WERI-Rb-1 (cell line): ENCODE measurements around the gene PTRH2.
"Not testable (repeated sequence)": the region's sequence is repeated elsewhere in the genome, so short reads cannot be mapped to it uniquely, and the experiment has no call there.

Experiments
- DNase-seq: peaks from one replicate; pipeline ENCODE4 v3.0.0-alpha.2; 2020
- H3K27ac ChIP-seq: fragments of 250-450 bp; sonication (Bioruptor Pico); 2 replicates; pipeline ENCODE4 v1.5.1; 2020; ENCODE audit warnings: mild to moderate bottlenecking, moderate library complexity
- H3K27me3 ChIP-seq: fragments of 250-450 bp; sonication (Bioruptor Pico); 2 replicates; pipeline ENCODE4 v1.5.1; 2021; ENCODE audit warnings: mild to moderate bottlenecking, low read depth, moderate library complexity; ENCODE audit not compliant: insufficient read depth, severe bottlenecking
- H3K36me3 ChIP-seq: fragments of 250-450 bp; sonication (Bioruptor Pico); 2 replicates; pipeline ENCODE4 v1.5.1; 2020; ENCODE audit warnings: mild to moderate bottlenecking, moderate library complexity
- H3K4me3 ChIP-seq: 2 replicates; pipeline ENCODE4 v1.5.1; 2011; ENCODE audit warnings: low read depth, mild to moderate bottlenecking, control low read depth, low read length
- H3K9me3 ChIP-seq: fragments of 250-450 bp; sonication (Bioruptor Pico); 2 replicates; pipeline ENCODE4 v1.5.1; 2021; ENCODE audit warnings: mild to moderate bottlenecking, moderate library complexity; ENCODE audit not compliant: severe bottlenecking
- TF ChIP-seq, protein P1 (sequence below): IDR thresholded peaks from 2 replicates; pipeline ENCODE4 v1.5.1; 2011; ENCODE audit warnings: low read depth, mild to moderate bottlenecking, control low read depth, inconsistent platforms, low read length

Gene PTRH2

DNA sequence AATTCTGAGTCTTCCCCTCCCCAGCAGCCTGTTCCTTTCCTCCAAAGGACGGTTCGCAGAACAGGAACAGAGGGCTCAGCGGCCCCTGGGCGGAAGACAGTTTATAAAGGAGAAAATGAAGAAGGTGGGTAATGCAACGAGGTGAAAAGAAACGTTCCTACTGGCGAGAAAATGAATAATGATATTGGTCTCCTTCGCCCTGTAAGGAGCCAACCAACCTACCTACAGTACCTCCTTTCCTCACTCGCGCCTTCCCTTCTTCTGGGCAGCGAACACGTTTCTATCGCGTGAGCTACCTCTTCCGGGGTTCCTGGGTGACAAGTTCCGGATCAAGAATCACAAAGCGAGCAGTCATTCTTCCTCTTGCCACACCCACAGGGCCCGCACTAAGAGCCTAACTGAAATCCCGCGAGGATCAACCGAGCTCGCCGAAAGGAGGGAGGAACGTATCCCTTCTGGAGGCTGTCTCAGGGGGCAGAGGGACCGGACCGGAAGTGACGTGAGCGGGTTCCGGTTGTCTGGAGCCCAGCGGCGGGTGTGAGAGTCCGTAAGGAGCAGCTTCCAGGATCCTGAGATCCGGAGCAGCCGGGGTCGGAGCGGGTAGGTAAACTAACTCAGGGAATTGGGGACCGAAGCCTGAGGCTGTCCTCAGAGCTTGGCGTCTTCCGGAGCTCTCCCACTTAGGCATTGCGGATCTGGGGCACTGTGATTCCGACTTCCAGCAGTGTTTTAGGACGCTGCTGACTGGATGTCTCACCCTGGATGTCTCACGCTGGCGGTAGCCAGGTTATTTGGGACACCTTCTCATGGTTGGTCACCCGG is at the start of gene PTRH2, which contains the start of gene VMP1:
TSS of gene PTRH2 (minus strand) at position 282 of the 822 bp plus-strand sequence. CDS start 9,452 bp downstream, outside the sequence.
TSS of gene VMP1 (plus strand) at position 506 of the 822 bp plus-strand sequence. CDS start 23,793 bp downstream, outside the sequence.
- TF ChIP-seq, protein P1, sequence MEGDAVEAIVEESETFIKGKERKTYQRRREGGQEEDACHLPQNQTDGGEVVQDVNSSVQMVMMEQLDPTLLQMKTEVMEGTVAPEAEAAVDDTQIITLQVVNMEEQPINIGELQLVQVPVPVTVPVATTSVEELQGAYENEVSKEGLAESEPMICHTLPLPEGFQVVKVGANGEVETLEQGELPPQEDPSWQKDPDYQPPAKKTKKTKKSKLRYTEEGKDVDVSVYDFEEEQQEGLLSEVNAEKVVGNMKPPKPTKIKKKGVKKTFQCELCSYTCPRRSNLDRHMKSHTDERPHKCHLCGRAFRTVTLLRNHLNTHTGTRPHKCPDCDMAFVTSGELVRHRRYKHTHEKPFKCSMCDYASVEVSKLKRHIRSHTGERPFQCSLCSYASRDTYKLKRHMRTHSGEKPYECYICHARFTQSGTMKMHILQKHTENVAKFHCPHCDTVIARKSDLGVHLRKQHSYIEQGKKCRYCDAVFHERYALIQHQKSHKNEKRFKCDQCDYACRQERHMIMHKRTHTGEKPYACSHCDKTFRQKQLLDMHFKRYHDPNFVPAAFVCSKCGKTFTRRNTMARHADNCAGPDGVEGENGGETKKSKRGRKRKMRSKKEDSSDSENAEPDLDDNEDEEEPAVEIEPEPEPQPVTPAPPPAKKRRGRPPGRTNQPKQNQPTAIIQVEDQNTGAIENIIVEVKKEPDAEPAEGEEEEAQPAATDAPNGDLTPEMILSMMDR, result no peak
- peak; percentile 100 for DNase-seq
- no peaks in the 10 kb centered on the region for H3K9me3 ChIP-seq
- H3K36me3 ChIP-seq, result peaks cover 28% of the 10 kb centered on the region
- H3K4me3 ChIP-seq, result peak within 1 kb of the TSS; percentile 85
- peak within 1 kb of the TSS; percentile 86 for H3K27ac ChIP-seq
- H3K27me3 ChIP-seq, result no peaks in the 10 kb centered on the region

DNA sequence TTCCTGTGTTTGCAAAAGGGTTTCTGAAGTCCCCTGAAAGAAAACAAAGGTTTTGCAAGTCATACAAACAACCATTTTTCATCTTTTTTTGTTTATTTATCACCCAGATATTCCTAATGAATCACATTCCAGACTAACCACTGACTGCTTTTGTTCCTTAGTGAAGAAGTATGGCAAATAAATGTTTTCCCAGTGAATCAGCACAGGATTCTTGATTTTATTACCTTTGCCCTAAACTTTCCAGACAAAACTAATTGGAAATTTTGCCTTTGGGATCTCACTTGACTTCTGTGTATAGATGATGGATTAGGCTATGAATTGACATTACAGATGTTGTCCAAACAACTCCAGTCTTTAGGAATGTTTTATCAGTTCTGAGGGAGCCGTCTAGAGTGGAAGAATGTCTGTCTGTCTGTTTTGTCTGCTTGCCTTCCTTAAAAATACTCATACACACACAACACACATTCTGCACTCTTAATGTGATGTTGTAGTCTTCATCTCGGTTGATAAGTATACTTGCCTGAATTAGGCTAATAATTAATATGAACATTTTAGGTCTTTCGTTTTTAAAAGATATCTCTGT is 49.1 kb upstream of the PTRH2 start:
- H3K27me3 ChIP-seq, result no peaks in the 10 kb centered on the region
- no peak for DNase-seq
- H3K9me3 ChIP-seq, result no peaks in the 10 kb centered on the region
- TF ChIP-seq, protein P1, result no peak
- peaks cover 9% of the 10 kb centered on the region for H3K36me3 ChIP-seq
- no peak overlapping the region for H3K27ac ChIP-seq
- H3K4me3 ChIP-seq, result no peak overlapping the region

DNA sequence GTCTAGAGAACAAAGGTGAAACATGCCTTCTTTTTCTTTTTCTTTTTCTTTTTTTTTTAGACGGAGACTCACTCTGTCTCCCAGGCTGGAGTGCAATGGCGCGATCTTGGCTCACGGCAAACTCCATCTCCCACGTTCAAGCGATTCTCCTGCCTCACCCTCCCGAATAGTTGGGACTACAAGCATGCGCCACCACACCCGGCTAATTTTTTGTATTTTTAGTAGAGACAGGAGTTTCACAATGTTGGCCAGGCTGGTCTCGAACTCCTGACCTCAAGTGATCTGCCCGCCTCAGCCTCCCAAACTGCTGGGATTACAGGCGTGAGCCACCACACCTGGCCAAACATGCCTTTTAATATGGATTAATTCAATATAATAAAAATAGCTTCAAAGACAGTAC is 47.8 kb upstream of the PTRH2 start:
- H3K27me3 ChIP-seq, DNase-seq, H3K36me3 ChIP-seq, H3K4me3 ChIP-seq, H3K9me3 ChIP-seq, H3K27ac ChIP-seq: not testable (repeated sequence)

DNA sequence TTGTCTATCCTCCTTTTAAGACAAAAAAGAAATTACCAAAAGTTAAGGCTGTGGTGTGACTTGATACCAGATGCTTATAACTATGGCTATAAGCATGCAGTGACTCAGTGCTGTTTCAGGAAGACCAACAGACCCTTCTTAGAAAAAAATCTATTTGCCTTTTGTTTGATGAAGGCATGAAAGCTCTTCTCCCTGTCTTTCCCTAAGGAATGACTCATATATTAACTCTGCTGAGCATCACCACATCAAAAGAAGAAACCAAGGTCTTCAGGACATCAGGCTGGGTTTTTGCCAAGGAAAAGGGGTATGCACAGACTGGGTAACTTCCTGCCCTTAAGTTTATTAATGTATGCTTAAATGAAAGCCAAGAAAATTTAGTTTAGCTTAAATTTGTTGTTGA is 47.3 kb upstream of the PTRH2 start:
- no peaks in the 10 kb centered on the region for H3K9me3 ChIP-seq
- H3K36me3 ChIP-seq, result peaks cover 7% of the 10 kb centered on the region
- TF ChIP-seq, protein P1, result no peak
- DNase-seq, result no peak
- H3K27me3 ChIP-seq, result no peaks in the 10 kb centered on the region
- H3K27ac ChIP-seq, result no peak overlapping the region
- H3K4me3 ChIP-seq, result no peak overlapping the region

DNA sequence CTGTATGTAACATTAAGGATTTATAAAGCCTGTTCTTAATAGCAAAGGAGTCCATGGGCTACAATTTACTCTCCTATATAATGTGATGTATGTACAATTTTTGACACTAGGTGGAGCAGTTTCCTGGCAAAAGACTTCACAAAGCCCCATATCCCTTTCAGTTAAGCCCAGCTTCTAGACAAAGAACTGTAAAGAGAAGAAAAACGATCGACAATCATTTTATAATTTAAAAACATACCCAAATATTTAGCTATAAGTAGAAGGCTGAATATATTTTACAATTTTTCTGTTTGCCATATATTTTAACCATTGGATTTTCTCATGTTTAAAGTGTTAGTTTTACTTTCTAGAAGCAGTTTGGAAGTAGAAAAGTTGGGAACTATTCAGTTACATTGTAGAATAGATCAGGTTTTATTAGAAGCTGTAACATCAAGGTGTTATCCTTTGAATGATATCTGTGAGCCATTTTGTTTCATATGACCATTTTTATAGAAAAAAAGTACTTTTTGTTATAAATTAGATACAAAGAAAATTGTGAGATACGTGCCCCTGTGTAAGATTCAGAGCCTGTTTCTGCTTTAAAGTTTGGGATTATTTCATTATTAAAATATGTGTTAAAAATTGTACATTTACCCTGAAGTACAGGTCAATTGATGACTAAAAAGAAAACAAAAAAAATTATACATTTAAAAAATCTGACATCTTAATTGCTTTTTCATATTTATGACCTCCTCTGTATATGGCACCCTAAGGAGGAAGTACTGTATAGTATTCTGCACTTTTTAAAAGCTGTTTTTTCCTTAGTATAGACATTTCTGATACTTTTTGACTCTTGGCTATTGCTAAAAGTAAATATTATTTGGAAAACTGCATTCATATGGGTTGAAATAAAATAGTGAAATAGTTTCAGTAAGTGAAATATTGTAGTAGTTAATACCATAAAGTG is 46.6 kb upstream of the PTRH2 start:
- Histone ChIP-seq H3K36me3 (peaks cover 7% of the 10 kb centered on the region), H3K4me3 (no peak overlapping the region), H3K27ac (no peak overlapping the region), H3K27me3 (no peaks in the 10 kb centered on the region), H3K9me3 (no peaks in the 10 kb centered on the region)
- TF ChIP-seq, protein P1, result peak; percentile 57
- no peak for DNase-seq
